AG04450 (cell line): ENCODE measurements around the gene SLC49A3. TPM values are rescaled to one million over a fixed set of nuclear protein-coding genes. Genes with fewer than 3 reads are reported as not detected.

Experiments used
- CTCF ChIA-PET: fragments of 300-600, 350-600 bp; formaldehyde crosslinking; extraction: SDS; loops from one replicate; lab custom pipeline; 2022; ENCODE audit warnings: antibody characterized with exemption, inconsistent platforms; lab: Charles Lee
- POLR2A ChIA-PET: fragments of 350-600 bp; formaldehyde crosslinking; extraction: SDS; loops from one replicate; lab custom pipeline; 2021; ENCODE audit warnings: antibody characterized with exemption, inconsistent platforms; lab: Yijun Ruan, JAX
- DNase-seq: peaks from one replicate; pipeline ENCODE4 v3.0.0-alpha.2; 2011; ENCODE audit warnings: low read depth, low spot score
- H3K27ac ChIP-seq: one replicate; pipeline ENCODE4 v1.5.1; 2012; ENCODE audit warnings: low read depth, low read length, control low read depth
- H3K27me3 ChIP-seq: one replicate; pipeline ENCODE4 v1.6.0; 2012; ENCODE audit warnings: low read length; ENCODE audit not compliant: control insufficient read depth, insufficient read depth
- H3K4me3 ChIP-seq: 2 replicates; pipeline ENCODE4 v1.5.1; 2011; ENCODE audit warnings: mild to moderate bottlenecking, low read depth, low read length, control low read depth
- H3K9me3 ChIP-seq: 2 replicates; pipeline ENCODE4 v1.5.1; 2012; ENCODE audit warnings: low read length; ENCODE audit not compliant: control insufficient read depth, insufficient read depth
- CTCF ChIP-seq: IDR thresholded peaks from 2 replicates; pipeline ENCODE4 v1.5.1; 2011; ENCODE audit warnings: low read depth, low read length, control low read depth, inconsistent platforms
- polyA plus RNA-seq: library from polyadenylated mRNA; depleted of rRNA; stranded (reverse); fragments of >200 nt; gene quantifications from 2 replicates; pipeline ENCODE4 v1.2.3, GENCODE V29; 2011

SLC49A3 gene
- polyA plus RNA-seq, 1 experiment = not detected

DNA sequence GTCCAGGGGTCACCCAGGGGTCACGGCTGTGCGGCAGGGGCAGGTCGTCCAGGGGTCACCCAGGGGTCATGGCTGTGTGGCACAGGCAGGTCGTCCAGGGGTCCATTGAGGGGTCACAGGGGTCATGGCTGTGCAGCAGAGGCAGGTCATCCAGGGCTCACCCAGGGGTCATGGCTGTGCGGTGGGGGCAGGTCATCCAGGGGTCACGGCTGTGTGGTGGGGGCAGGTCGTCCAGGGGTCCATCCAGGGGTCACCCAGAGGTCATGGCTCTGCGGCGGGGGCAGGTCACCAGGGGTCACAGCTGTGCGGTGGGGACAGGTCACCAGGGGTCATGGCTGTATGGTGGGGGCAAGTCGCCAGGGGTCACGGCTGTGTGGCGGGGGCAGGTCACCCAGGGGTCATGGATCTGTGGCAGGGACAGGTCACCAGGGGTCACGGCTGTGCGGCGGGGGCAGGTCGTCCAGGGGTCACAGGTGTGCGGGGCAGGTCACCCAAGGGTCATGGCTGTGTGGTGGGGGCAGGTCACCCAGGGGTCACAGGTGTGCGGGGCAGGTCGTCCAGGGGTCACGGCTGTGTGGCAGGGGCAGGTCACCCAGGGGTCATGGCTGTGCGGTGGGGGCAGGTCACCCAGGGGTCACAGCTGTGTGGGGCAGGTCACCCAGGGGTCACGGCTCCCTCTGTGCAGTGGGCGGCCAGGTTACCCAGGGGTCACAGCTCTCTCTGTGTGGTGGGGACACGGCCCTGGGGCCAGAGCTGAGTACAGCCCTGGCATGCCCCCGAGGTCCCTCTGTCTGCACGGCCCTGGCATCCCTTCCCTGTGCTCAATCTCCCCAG is 30.9 kb downstream of the SLC49A3 start:
- Histone ChIP-seq H3K27ac (no peak overlapping the region), H3K9me3 (peaks cover 89% of the 10 kb centered on the region), H3K27me3 (peaks cover 1% of the 10 kb centered on the region), H3K4me3 (no peak overlapping the region)
- ChIA-PET POLR2A (no interaction called here), CTCF (no interaction called here)
- DNase-seq = no peak
- TF ChIP-seq CTCF = no peak

GRCh38 chr4:657338-657833 is 31.6 kb downstream of the SLC49A3 start:
- no peak for TF ChIP-seq CTCF
- Histone ChIP-seq H3K27me3 (peaks cover 3% of the 10 kb centered on the region), H3K4me3 (no peak overlapping the region), H3K9me3 (peaks cover 84% of the 10 kb centered on the region), H3K27ac (no peak overlapping the region)
- CTCF ChIA-PET = no interaction called here
- DNase-seq = no peak
- POLR2A ChIA-PET = no interaction called here

DNA sequence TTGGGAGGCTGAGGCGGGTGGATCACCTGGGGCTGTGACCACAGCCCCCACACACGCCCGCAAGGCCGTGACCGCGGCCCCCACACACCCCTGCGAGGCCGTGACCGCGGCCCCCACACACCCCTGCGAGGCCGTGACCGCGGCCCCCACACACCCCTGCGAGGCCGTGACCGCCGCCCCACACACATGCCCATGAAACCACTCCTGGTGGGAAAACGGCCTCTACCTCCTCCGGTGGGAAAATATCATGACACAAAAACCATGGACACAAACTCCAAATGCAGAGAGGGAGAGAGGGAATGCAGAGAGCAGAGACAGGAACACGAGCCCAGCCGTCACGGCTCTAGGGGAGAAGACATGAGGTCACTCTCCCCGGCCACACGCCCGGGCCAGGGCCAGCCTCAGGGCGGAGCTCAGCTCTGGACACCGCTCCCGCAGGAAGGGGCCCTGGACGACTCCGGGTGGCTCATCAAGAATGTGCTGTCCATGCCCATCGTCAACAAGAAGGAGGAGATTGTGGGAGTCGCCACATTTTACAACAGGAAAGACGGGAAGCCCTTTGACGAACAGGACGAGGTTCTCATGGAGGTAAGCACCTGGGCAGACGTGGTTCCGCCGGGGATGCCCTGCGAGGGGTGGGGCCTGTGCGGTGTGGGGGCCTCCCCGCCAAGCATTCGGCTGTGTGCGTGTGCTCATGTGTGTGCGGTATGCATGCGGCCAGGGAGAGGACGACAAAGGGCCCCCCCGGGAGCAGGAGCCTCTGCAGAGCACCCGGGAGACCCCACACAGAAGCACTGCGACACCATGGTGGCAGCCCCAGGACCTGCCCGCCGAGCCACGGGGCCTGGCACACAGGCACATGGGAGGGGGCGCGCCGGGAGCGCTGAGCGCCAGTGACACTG is 32.3 kb downstream of the SLC49A3 start:
- ChIA-PET POLR2A (no interaction called here), CTCF (no interaction called here)
- Histone ChIP-seq H3K4me3 (no peak overlapping the region), H3K9me3 (peaks cover 80% of the 10 kb centered on the region), H3K27me3 (peaks cover 5% of the 10 kb centered on the region), H3K27ac (no peak overlapping the region)
- TF ChIP-seq CTCF = no peak
- no peak for DNase-seq

DNA sequence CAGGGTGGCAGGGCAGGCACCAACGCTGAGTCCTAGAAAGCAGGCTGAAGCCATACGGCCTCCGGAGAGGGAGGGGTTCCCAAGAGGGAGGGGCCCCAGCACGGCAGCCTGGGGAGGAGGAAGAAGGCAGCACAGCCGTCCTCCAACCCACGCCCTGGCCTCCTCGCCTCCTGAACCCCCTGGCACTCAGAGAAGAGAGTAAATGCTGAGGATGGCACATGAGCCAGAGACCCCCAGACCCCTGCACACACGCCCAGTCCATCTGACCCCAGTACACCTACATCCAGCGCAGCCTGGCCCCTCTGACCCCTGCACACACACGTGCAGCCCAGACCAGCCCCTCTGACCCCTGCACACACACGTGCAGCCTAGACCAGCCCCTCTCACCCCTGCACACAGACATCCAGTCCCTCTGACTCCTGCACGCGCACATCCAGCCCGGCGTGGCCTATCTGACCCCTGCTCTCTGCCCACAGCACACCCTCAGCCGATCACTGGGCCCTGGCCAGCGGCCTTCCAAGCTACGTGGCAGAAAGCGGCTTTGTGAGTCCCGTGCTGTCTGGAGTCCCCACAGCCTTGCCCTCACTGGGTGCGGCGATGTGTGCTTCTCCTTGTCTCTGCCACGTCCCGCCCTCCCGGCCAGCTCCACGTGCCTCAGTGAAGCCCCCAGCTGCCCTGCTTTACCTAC is 33.3 kb downstream of the SLC49A3 start:
- Histone ChIP-seq H3K9me3 (peaks cover 84% of the 10 kb centered on the region), H3K4me3 (no peak overlapping the region), H3K27ac (no peak overlapping the region), H3K27me3 (peaks cover 8% of the 10 kb centered on the region)
- TF ChIP-seq CTCF = no peak
- DNase-seq = no peak
- ChIA-PET CTCF (no interaction called here), POLR2A (no interaction called here)
